HepG2 (cell line): ENCODE measurements around the gene CPNE5. TPM values are rescaled to one million over a fixed set of nuclear protein-coding genes. Genes with fewer than 3 reads are reported as not detected.

Experiments used
- ATAC-seq: fragments of 200-7000 bp; cut with Tn5 transposase; 3 replicates; pipeline ENCODE4 v1.9.1; 2020; ENCODE audit warnings: mild to moderate bottlenecking, moderate library complexity
- BruUV-seq: library from RNA; stranded (reverse); fragments of 400-500 nt; replicated peaks from 2 replicates; lab custom pipeline; 2021; lab: Mats Ljungman, UMichigan
- CTCF ChIA-PET: fragments of 300-600 bp; formaldehyde crosslinking; extraction: SDS; loops from one replicate; lab custom pipeline; 2021; ENCODE audit warnings: low total read pairs, inconsistent platforms, low intra/inter-chr PET ratio; lab: Yijun Ruan, JAX
- POLR2A ChIA-PET: fragments of 350-600 bp; sonication (Branson Sonifier 250); formaldehyde crosslinking; loops from one replicate; lab custom pipeline; 2020; ENCODE audit warnings: antibody characterized with exemption, inconsistent platforms; lab: Yijun Ruan, JAX
- DNase-seq: peaks from one replicate; pipeline ENCODE4 v3.0.0-alpha.2; 2015; ENCODE audit warnings: low spot score
- FAIRE-seq: peaks from 3 replicates; lab custom pipeline; 2011; peaks lifted over from hg19 to GRCh38; lab: Jason Lieb, UNC
- H2AFZ ChIP-seq: one replicate; pipeline ENCODE4 v1.6.1; 2011; ENCODE audit warnings: low read length, inconsistent platforms
- H3K27ac ChIP-seq: fragments of 300-600 bp; 3 replicates; pipeline ENCODE4 v1.8.0; 2011; ENCODE audit warnings: mixed run types, mild to moderate bottlenecking, mixed read lengths, low read length, inconsistent platforms; ENCODE audit not compliant: insufficient read depth; ENCODE audit errors: extremely low read length
- H3K27me3 ChIP-seq, 2 experiments: fragments of 200-600 bp in 1 of 2; 2 replicates in 1 of 2; 3 replicates in 1 of 2; pipeline versions ENCODE4 v1.6.0 to v1.8.0; 2011; ENCODE audit warnings: low read length in 2 of 2, mild to moderate bottlenecking in 2 of 2, moderate library complexity in 2 of 2, inconsistent platforms in 1 of 2; ENCODE audit not compliant: insufficient read depth in 2 of 2, control insufficient read depth in 1 of 2
- H3K36me3 ChIP-seq, 2 experiments: fragments of 200-600 bp in 1 of 2; replicated peaks in 1 of 2; 2 replicates in 1 of 2; 3 replicates in 1 of 2; pipeline versions ENCODE4 v1.5.1 to v1.8.0; 2011; ENCODE audit warnings: low read length in 2 of 2, inconsistent platforms in 1 of 2; ENCODE audit not compliant: insufficient read depth in 2 of 2, control insufficient read depth in 1 of 2
- H3K4me1 ChIP-seq: 2 replicates; pipeline ENCODE4 v1.5.1; 2012; ENCODE audit warnings: low read length, inconsistent platforms; ENCODE audit not compliant: insufficient read depth
- H3K4me2 ChIP-seq: 2 replicates; pipeline ENCODE4 v1.6.0; 2011; ENCODE audit warnings: low read depth, low read length, inconsistent platforms
- H3K4me3 ChIP-seq, 3 experiments: fragments of 200-600 bp in 1 of 3; sonication (generic), shearing (Covaris generic) in 1 of 3; replicated peaks in 1 of 3; 2 replicates each; pipeline ENCODE4 v1.5.1; 2011 to 2016; ENCODE audit warnings: low read length in 3 of 3, inconsistent platforms in 2 of 3, low read depth in 2 of 3, mild to moderate bottlenecking in 2 of 3, control low read depth in 1 of 3, mixed read lengths in 1 of 3; ENCODE audit not compliant: insufficient read depth in 1 of 3
- H3K79me2 ChIP-seq: one replicate; pipeline ENCODE4 v1.6.1; 2011; ENCODE audit warnings: low read length, inconsistent platforms; ENCODE audit not compliant: insufficient read depth
- H3K9ac ChIP-seq: 2 replicates; pipeline ENCODE4 v1.6.0; 2011; ENCODE audit warnings: mild to moderate bottlenecking, low read depth, low read length, inconsistent platforms; ENCODE audit not compliant: insufficient read depth
- H3K9me3 ChIP-seq: 2 replicates; pipeline ENCODE4 v1.5.1; 2012; ENCODE audit warnings: mild to moderate bottlenecking, low read length
- H4K20me1 ChIP-seq: 2 replicates; pipeline ENCODE4 v1.6.0; 2011; ENCODE audit warnings: inconsistent platforms, mild to moderate bottlenecking, low read length, moderate library complexity; ENCODE audit not compliant: insufficient read depth
- ADNP ChIP-seq: sonication (generic); formaldehyde crosslinking; IDR thresholded peaks from 2 replicates; pipeline ENCODE4 v1.4.0; 2020; ENCODE audit warnings: missing genetic modification reagents
- ARNT2 ChIP-seq: sonication (generic); formaldehyde crosslinking; IDR thresholded peaks from 2 replicates; pipeline ENCODE4 v1.8.0; 2022; ENCODE audit warnings: mild to moderate bottlenecking, low read depth, missing genetic modification reagents, moderate library complexity
- FUBP1 ChIP-seq: sonication (generic); formaldehyde crosslinking; IDR thresholded peaks from 2 replicates; pipeline ENCODE4 v1.5.1; 2020; ENCODE audit warnings: missing genetic modification reagents, mild to moderate bottlenecking, borderline replicate concordance
- KLF15 ChIP-seq: sonication (generic); formaldehyde crosslinking; IDR thresholded peaks from 2 replicates; pipeline ENCODE4 v1.8.1; 2023; ENCODE audit warnings: borderline replicate concordance, mild to moderate bottlenecking, inconsistent platforms, missing genetic modification reagents, mixed read lengths
- MTF1 ChIP-seq: sonication (generic); formaldehyde crosslinking; IDR thresholded peaks from 2 replicates; pipeline ENCODE4 v1.5.0; 2020; ENCODE audit warnings: missing genetic modification reagents
- PRDM15 ChIP-seq: sonication (generic); formaldehyde crosslinking; IDR thresholded peaks from 2 replicates; pipeline ENCODE4 v1.4.0; 2020; ENCODE audit warnings: missing genetic modification reagents
- ZFP91 ChIP-seq: sonication (generic); formaldehyde crosslinking; IDR thresholded peaks from 2 replicates; pipeline ENCODE4 v1.9.0; 2022; ENCODE audit warnings: missing genetic modification reagents, mild to moderate bottlenecking, borderline replicate concordance
- ZKSCAN8 ChIP-seq: IDR thresholded peaks from 2 replicates; pipeline ENCODE4 v1.6.1; 2016; ENCODE audit warnings: borderline replicate concordance, missing genetic modification reagents, missing compliant biosample characterization
- ZNF839 ChIP-seq: sonication (generic); formaldehyde crosslinking; IDR thresholded peaks from 2 replicates; pipeline ENCODE4 v1.4.0; 2020; ENCODE audit warnings: missing genetic modification reagents, mild to moderate bottlenecking, borderline replicate concordance
- WGBS: methylation state at CpG from one replicate; pipeline ENCODE4 v1.1.6; 2017; ENCODE audit warnings: low lambda C conversion rate; 5-methylcytosine and 5-hydroxymethylcytosine counted together
- in situ Hi-C: cut with HindIII; loops from 2 replicates; pipeline ENCODE4 v1.10.0; 2017; ENCODE audit warnings: low pct_unique_long_range_greater_than_20kb; ENCODE audit not compliant: extremely low pct_ligation_motif_present
- intact Hi-C: fragments of 100-400 bp; cut with micrococcal nuclease; formaldehyde crosslinking; loops from one replicate; pipeline ENCODE4 v1.10.0; 2022; ENCODE audit not compliant: unreplicated experiment
- polyA plus RNA-seq, 8 experiments: library from polyadenylated mRNA; depleted of rRNA in 3 of 8; stranded (reverse) in 7 of 8; unstranded in 1 of 8; fragments of >200 nt; fragmentation: Illumina TruSeq in 4 of 8; extraction: Trizol in 4 of 8; gene quantifications; 2 replicates each; pipeline versions ENCODE4 v1.2.1 to v1.2.3, GENCODE V29; 2011 to 2016; ENCODE audit warnings: low read depth in 4 of 8, missing spikeins in 1 of 8, mixed read lengths in 1 of 8; ENCODE audit not compliant: insufficient read depth in 1 of 8
- total RNA-seq, 5 experiments: library from RNA; depleted of rRNA; stranded (reverse); fragments of >200 nt; fragmentation: Illumina TruSeq; extraction: Trizol; gene quantifications; 2 replicates each; pipeline ENCODE4 v1.2.3, GENCODE V29; 2016; ENCODE audit warnings: low read depth in 1 of 5

Gene CPNE5
- total and polyA plus RNA-seq, 2 of the 13 experiments (the other 11 are each of a cell fraction or from before 2014, with no cell fraction given), result 0.16 TPM; not detected in 1

GRCh38 chr6:36843170-36843569, 3.9 kb upstream of the CPNE5 start (continued):
- TF ChIP-seq PRDM15 (CRISPR knock-in tag), result no peak
- no peak for TF ChIP-seq KLF15 (CRISPR knock-in tag)
- TF ChIP-seq MTF1 (CRISPR knock-in tag), result no peak
- TF ChIP-seq ZNF839 (CRISPR knock-in tag), result no peak
- no peak for TF ChIP-seq ARNT2
- no peak for TF ChIP-seq ZKSCAN8 (CRISPR knock-in tag)
- TF ChIP-seq FUBP1 (CRISPR knock-in tag), result no peak

- CTCF ChIA-PET, result no interaction called here
- no TSS peak for BruUV-seq
- Histone ChIP-seq H3K36me3 (no peaks in the 10 kb centered on the region), H4K20me1 (no peaks in the 10 kb centered on the region), H3K79me2 (no peaks in the 10 kb centered on the region), H3K27me3 (peaks cover 19 to 38% of the 10 kb centered on the region in 2 experiments), H3K9ac (no peak overlapping the region), H2AFZ (no peak overlapping the region), H3K9me3 (no peaks in the 10 kb centered on the region), H3K27ac (no peak overlapping the region), H3K4me3 (no peak overlapping the region), H3K4me1 (peaks cover 33% of the 10 kb centered on the region), H3K4me2 (no peak overlapping the region)
- intact Hi-C loops (no loop called here), in situ Hi-C loops (no loop called here)
- WGBS, result 44% methylated on average over 2 of the region's 2 CpGs
- DNase-seq (no peak), FAIRE-seq (no peak), ATAC-seq (no peak)
- TF ChIP-seq ZFP91 (CRISPR knock-in tag), result no peak
- TF ChIP-seq ADNP (CRISPR knock-in tag), result 0 out of 2 replicates have a peak, but pooled peaks have one; percentile 13
- POLR2A ChIA-PET, result no interaction called here
These were observed 2.5 kb upstream of the CPNE5 start for GRCh38 chr6:36841756-36842155.
